HepG2 (cell line): ENCODE measurements around the gene COL18A1. TPM values are rescaled to one million over a fixed set of nuclear protein-coding genes. Genes with fewer than 3 reads are reported as not detected.

ENCODE experiments used
- CEBPG ChIP-seq: IDR thresholded peaks from 2 replicates; pipeline ENCODE4 v1.6.1; 2016
- CHD4 ChIP-seq: fragments of 200-600 bp; sonication (generic); IDR thresholded peaks from 2 replicates; pipeline ENCODE4 v1.7.0; 2017; ENCODE audit warnings: mild to moderate bottlenecking, low read length, borderline replicate concordance
- HCFC1 ChIP-seq: fragments of 150-350 bp; IDR thresholded peaks from 2 replicates; pipeline ENCODE4 v1.6.1; 2014; ENCODE audit warnings: low read depth, low read length
- KLF12 ChIP-seq: sonication (generic); formaldehyde crosslinking; IDR thresholded peaks from 2 replicates; pipeline ENCODE4 v1.4.0; 2020; ENCODE audit warnings: missing genetic modification reagents, borderline replicate concordance
- KMT2B ChIP-seq: IDR thresholded peaks from 2 replicates; pipeline ENCODE4 v1.6.1; 2016; ENCODE audit warnings: missing genetic modification reagents, missing compliant biosample characterization
- MTF2 ChIP-seq: sonication (generic); formaldehyde crosslinking; IDR thresholded peaks from 2 replicates; pipeline ENCODE4 v1.5.0; 2020; ENCODE audit warnings: missing genetic modification reagents, borderline replicate concordance
- ZFYVE20 ChIP-seq: sonication (generic); formaldehyde crosslinking; IDR thresholded peaks from 2 replicates; pipeline ENCODE4 v1.8.0; 2023; ENCODE audit warnings: low read depth, mild to moderate bottlenecking, moderate library complexity, missing genetic modification reagents, borderline replicate concordance
- ZNF225 ChIP-seq: sonication (generic); formaldehyde crosslinking; IDR thresholded peaks from 2 replicates; pipeline ENCODE4 v1.4.0; 2020; ENCODE audit warnings: mild to moderate bottlenecking, missing genetic modification reagents
- ZNF3 ChIP-seq: IDR thresholded peaks from 2 replicates; pipeline ENCODE4 v1.7.0; 2017; ENCODE audit warnings: inconsistent platforms
- ZNF350 ChIP-seq: sonication (generic); formaldehyde crosslinking; IDR thresholded peaks from 2 replicates; pipeline ENCODE4 v1.4.0; 2020; ENCODE audit warnings: mild to moderate bottlenecking, low read depth, missing genetic modification reagents, borderline replicate concordance
- ZNF549 ChIP-seq: sonication (generic); formaldehyde crosslinking; IDR thresholded peaks from 2 replicates; pipeline ENCODE4 v1.5.0; 2020; ENCODE audit warnings: missing genetic modification reagents
- ZNF563 ChIP-seq: sonication (generic); formaldehyde crosslinking; IDR thresholded peaks from 2 replicates; pipeline ENCODE4 v1.8.0; 2022; ENCODE audit warnings: mild to moderate bottlenecking, moderate library complexity, missing genetic modification reagents
- ZNF709 ChIP-seq: sonication (generic); formaldehyde crosslinking; IDR thresholded peaks from 2 replicates; pipeline ENCODE4 v1.5.0; 2020; ENCODE audit warnings: mild to moderate bottlenecking, missing genetic modification reagents
- ZNF724P ChIP-seq: sonication (generic); formaldehyde crosslinking; IDR thresholded peaks from 2 replicates; pipeline ENCODE4 v1.8.0; 2022; ENCODE audit warnings: missing genetic modification reagents, borderline replicate concordance
- ZNF816 ChIP-seq: sonication (generic); formaldehyde crosslinking; IDR thresholded peaks from 2 replicates; pipeline ENCODE4 v1.8.0; 2022; ENCODE audit warnings: missing genetic modification reagents, mild to moderate bottlenecking, borderline replicate concordance
- ZSCAN31 ChIP-seq: sonication (generic); formaldehyde crosslinking; IDR thresholded peaks from 2 replicates; pipeline ENCODE4 v1.5.0; 2020; ENCODE audit warnings: low read depth, mild to moderate bottlenecking, missing genetic modification reagents
- polyA plus RNA-seq, 8 experiments: library from polyadenylated mRNA; depleted of rRNA in 3 of 8; stranded (reverse) in 7 of 8; unstranded in 1 of 8; fragments of >200 nt; fragmentation: Illumina TruSeq in 4 of 8; extraction: Trizol in 4 of 8; gene quantifications; 2 replicates each; pipeline versions ENCODE4 v1.2.1 to v1.2.3, GENCODE V29; 2011 to 2016; ENCODE audit warnings: low read depth in 4 of 8, missing spikeins in 1 of 8, mixed read lengths in 1 of 8; ENCODE audit not compliant: insufficient read depth in 1 of 8
- total RNA-seq, 5 experiments: library from RNA; depleted of rRNA; stranded (reverse); fragments of >200 nt; fragmentation: Illumina TruSeq; extraction: Trizol; gene quantifications; 2 replicates each; pipeline ENCODE4 v1.2.3, GENCODE V29; 2016; ENCODE audit warnings: low read depth in 1 of 5
- TF ChIP-seq, protein P1 (sequence below): sonication (generic); formaldehyde crosslinking; IDR thresholded peaks from 2 replicates; pipeline ENCODE4 v1.4.0; 2020; ENCODE audit warnings: missing genetic modification reagents
- TF ChIP-seq, protein P2 (sequence below): sonication (generic); formaldehyde crosslinking; conservative IDR thresholded peaks from 2 replicates; pipeline ENCODE4 v1.8.1; 2023; ENCODE audit warnings: missing genetic modification reagents
- TF ChIP-seq, protein P3 (sequence below): sonication (generic); formaldehyde crosslinking; IDR thresholded peaks from 2 replicates; pipeline ENCODE4 v1.5.1; 2020; ENCODE audit warnings: missing genetic modification reagents, mild to moderate bottlenecking, borderline replicate concordance
- TF ChIP-seq, protein P4 (sequence below): sonication (generic); formaldehyde crosslinking; conservative IDR thresholded peaks from 2 replicates; pipeline ENCODE4 v1.4.0; 2020; ENCODE audit warnings: missing genetic modification reagents
- TF ChIP-seq, protein P5 (sequence below): sonication (generic); formaldehyde crosslinking; IDR thresholded peaks from 2 replicates; pipeline ENCODE4 v1.5.1; 2020; ENCODE audit warnings: missing genetic modification reagents, mild to moderate bottlenecking, borderline replicate concordance

COL18A1 gene
- total and polyA plus RNA-seq, 2 of the 13 experiments (the other 11 are each of a cell fraction or from before 2014, with no cell fraction given) = 79.0 to 102 TPM

DNA sequence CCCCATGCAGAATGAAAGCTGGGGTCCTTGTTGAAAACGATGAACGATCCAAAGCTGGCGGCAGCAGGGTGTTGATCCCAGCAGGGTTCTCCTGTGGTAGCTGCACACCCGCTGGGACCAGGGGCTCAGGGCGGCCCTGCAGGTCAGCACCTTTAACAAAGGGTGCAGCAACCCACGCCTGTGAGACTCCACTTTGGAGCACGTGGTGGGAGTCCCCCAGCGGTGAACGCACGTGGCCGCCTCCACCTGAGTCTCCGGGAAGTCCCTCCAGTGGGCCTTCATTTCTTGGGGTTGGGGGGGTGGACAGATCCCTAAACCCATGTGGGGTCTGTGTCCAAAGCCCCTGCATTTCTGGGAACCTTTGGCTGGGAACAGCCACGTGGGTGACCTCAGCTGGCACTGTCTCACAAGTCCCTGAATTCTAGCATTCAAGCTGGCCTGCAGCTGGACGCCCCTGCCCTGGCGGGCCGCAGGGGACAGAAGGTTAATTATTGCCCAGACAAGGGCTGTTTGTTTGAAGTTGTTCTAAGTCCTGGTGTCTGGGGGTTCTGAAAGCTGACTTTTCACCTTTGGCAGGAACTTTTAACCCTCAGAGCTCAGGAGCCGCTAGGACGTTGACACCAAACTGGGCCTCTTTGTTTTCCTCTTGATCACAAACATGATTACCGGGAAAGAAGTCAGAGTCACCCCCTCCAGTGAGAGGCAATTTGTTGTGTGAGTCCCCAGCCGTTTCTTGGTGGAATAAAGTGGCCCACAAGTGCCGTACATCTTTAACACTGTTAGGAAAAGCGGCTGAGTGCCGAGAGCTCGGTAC is 64.5 kb downstream of the COL18A1 start (continued):
- TF ChIP-seq, protein P1, sequence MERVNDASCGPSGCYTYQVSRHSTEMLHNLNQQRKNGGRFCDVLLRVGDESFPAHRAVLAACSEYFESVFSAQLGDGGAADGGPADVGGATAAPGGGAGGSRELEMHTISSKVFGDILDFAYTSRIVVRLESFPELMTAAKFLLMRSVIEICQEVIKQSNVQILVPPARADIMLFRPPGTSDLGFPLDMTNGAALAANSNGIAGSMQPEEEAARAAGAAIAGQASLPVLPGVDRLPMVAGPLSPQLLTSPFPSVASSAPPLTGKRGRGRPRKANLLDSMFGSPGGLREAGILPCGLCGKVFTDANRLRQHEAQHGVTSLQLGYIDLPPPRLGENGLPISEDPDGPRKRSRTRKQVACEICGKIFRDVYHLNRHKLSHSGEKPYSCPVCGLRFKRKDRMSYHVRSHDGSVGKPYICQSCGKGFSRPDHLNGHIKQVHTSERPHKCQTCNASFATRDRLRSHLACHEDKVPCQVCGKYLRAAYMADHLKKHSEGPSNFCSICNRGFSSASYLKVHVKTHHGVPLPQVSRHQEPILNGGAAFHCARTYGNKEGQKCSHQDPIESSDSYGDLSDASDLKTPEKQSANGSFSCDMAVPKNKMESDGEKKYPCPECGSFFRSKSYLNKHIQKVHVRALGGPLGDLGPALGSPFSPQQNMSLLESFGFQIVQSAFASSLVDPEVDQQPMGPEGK (CRISPR knock-in tag) = peak; percentile 96
- TF ChIP-seq ZNF3 (CRISPR knock-in tag) = no peak
- no peak for TF ChIP-seq ZNF549 (CRISPR knock-in tag)
- TF ChIP-seq, protein P2, sequence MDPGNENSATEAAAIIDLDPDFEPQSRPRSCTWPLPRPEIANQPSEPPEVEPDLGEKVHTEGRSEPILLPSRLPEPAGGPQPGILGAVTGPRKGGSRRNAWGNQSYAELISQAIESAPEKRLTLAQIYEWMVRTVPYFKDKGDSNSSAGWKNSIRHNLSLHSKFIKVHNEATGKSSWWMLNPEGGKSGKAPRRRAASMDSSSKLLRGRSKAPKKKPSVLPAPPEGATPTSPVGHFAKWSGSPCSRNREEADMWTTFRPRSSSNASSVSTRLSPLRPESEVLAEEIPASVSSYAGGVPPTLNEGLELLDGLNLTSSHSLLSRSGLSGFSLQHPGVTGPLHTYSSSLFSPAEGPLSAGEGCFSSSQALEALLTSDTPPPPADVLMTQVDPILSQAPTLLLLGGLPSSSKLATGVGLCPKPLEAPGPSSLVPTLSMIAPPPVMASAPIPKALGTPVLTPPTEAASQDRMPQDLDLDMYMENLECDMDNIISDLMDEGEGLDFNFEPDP (CRISPR knock-in tag) = no peak
- TF ChIP-seq ZNF350 (CRISPR knock-in tag) = peak; percentile 98; the same call in 1 of the 2 replicates
- TF ChIP-seq HCFC1 = no peak
- no peak for TF ChIP-seq KMT2B (CRISPR knock-in tag)
- TF ChIP-seq ZFYVE20 (CRISPR knock-in tag) = no peak
- peak; percentile 73 for TF ChIP-seq ZSCAN31
- peak; percentile 60; the same call in 1 of the 2 replicates for TF ChIP-seq ZNF816
- TF ChIP-seq ZNF225 (CRISPR knock-in tag) = no peak; the same call in 1 of the 2 replicates
- TF ChIP-seq, protein P3, sequence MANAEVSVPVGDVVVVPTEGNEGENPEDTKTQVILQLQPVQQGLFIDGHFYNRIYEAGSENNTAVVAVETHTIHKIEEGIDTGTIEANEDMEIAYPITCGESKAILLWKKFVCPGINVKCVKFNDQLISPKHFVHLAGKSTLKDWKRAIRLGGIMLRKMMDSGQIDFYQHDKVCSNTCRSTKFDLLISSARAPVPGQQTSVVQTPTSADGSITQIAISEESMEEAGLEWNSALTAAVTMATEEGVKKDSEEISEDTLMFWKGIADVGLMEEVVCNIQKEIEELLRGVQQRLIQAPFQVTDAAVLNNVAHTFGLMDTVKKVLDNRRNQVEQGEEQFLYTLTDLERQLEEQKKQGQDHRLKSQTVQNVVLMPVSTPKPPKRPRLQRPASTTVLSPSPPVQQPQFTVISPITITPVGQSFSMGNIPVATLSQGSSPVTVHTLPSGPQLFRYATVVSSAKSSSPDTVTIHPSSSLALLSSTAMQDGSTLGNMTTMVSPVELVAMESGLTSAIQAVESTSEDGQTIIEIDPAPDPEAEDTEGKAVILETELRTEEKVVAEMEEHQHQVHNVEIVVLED (CRISPR knock-in tag) = peak; percentile 68; the same call in 1 of the 2 replicates
- no peak for TF ChIP-seq CHD4
- TF ChIP-seq ZNF709 = peak; percentile 74; the same call in 1 of the 2 replicates
- TF ChIP-seq ZNF563 (CRISPR knock-in tag) = no peak
- no peak for TF ChIP-seq MTF2 (CRISPR knock-in tag)
- TF ChIP-seq, protein P4, sequence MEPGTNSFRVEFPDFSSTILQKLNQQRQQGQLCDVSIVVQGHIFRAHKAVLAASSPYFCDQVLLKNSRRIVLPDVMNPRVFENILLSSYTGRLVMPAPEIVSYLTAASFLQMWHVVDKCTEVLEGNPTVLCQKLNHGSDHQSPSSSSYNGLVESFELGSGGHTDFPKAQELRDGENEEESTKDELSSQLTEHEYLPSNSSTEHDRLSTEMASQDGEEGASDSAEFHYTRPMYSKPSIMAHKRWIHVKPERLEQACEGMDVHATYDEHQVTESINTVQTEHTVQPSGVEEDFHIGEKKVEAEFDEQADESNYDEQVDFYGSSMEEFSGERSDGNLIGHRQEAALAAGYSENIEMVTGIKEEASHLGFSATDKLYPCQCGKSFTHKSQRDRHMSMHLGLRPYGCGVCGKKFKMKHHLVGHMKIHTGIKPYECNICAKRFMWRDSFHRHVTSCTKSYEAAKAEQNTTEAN = peak; percentile 96
- TF ChIP-seq, protein P5, sequence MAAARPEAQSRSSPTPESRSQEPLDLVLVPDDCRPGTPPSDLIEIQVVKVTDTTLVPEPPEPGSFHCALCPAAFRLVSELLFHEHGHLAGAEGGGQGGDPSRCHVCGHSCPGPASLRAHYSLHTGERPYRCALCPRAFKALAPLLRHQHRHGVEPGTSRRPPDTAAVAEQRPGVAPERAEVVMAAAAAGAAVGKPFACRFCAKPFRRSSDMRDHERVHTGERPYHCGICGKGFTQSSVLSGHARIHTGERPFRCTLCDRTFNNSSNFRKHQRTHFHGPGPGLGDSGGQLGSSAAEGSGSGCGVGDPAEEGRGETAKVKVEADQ = peak; percentile 85
- peak; percentile 73 for TF ChIP-seq KLF12
- no peak; the same call in 1 of the 2 replicates for TF ChIP-seq ZNF724P (CRISPR knock-in tag)
- peak; percentile 44; the same call in 1 of the 2 replicates for TF ChIP-seq CEBPG
